Caco-2 (cell line): ENCODE data around the gene RHBDD1. TPM values are rescaled to one million over a fixed set of nuclear protein-coding genes. Genes with fewer than 3 reads are reported as not detected.

Experiments
- BruUV-seq: library from RNA; stranded (reverse); fragments of 400-500 nt; replicated peaks from 2 replicates; lab custom pipeline; 2021; lab: Mats Ljungman, UMichigan
- CTCF ChIA-PET: fragments of 300-600 bp; sonication (Branson Sonifier 250); formaldehyde crosslinking; loops from one replicate; lab custom pipeline; 2022; ENCODE audit warnings: antibody characterized with exemption; lab: Charles Lee
- POLR2A ChIA-PET: fragments of 300-600 bp; sonication (Branson Sonifier 250); formaldehyde crosslinking; loops from one replicate; lab custom pipeline; 2022; ENCODE audit warnings: antibody characterized with exemption; lab: Charles Lee
- DNase-seq, 2 experiments: peaks; one replicate each; pipeline versions ENCODE4 v3.0.0 to v3.0.0-alpha.2; 2020 to 2022
- H3K27me3 ChIP-seq: replicated peaks from 2 replicates; pipeline ENCODE4 v1.6.0; 2011; ENCODE audit warnings: low read length; ENCODE audit not compliant: control insufficient read depth, insufficient read depth
- H3K36me3 ChIP-seq: 2 replicates; pipeline ENCODE4 v1.5.1; 2011; ENCODE audit warnings: low read length; ENCODE audit not compliant: control insufficient read depth, insufficient read depth
- H3K4me1 ChIP-seq: fragments of 250-450 bp; sonication (Bioruptor Pico); 2 replicates; pipeline ENCODE4 v1.5.1; 2020; ENCODE audit warnings: mild to moderate bottlenecking
- H3K4me3 ChIP-seq: 2 replicates; pipeline ENCODE4 v1.5.1; 2011; ENCODE audit warnings: low read depth, mild to moderate bottlenecking, control low read depth, low read length
- H3K9me3 ChIP-seq: fragments of 250-450 bp; sonication (Bioruptor Pico); 2 replicates; pipeline ENCODE4 v1.5.1; 2020; ENCODE audit warnings: mild to moderate bottlenecking, moderate library complexity
- H3K27ac Mint-ChIP-seq: one replicate; pipeline ENCODE4 v1.8.0; 2022; ENCODE audit warnings: mixed read lengths; ENCODE audit not compliant: unreplicated experiment
- H3K27me3 Mint-ChIP-seq: one replicate; pipeline ENCODE4 v1.8.0; 2022; ENCODE audit warnings: mixed read lengths; ENCODE audit not compliant: insufficient read depth, unreplicated experiment
- H3K36me3 Mint-ChIP-seq: one replicate; pipeline ENCODE4 v1.8.0; 2022; ENCODE audit warnings: mild to moderate bottlenecking, mixed read lengths; ENCODE audit not compliant: insufficient read depth, unreplicated experiment
- H3K4me1 Mint-ChIP-seq: one replicate; pipeline ENCODE4 v1.8.0; 2022; ENCODE audit warnings: low read depth, mixed read lengths; ENCODE audit not compliant: unreplicated experiment
- H3K4me3 Mint-ChIP-seq: one replicate; pipeline ENCODE4 v1.8.0; 2022; ENCODE audit warnings: mild to moderate bottlenecking, moderate library complexity, mixed read lengths; ENCODE audit not compliant: unreplicated experiment
- H3K9me3 Mint-ChIP-seq: one replicate; pipeline ENCODE4 v1.8.0; 2022; ENCODE audit warnings: mixed read lengths; ENCODE audit not compliant: unreplicated experiment
- CTCF ChIP-seq, 2 experiments: fragments of 200-600 bp in 1 of 2; IDR thresholded peaks; 1 replicate in 1 of 2; 2 replicates in 1 of 2; pipeline versions ENCODE4 v1.5.1 to v1.8.0; 2011 to 2022; ENCODE audit warnings: antibody characterized with exemption in 1 of 2, control low read depth in 1 of 2, inconsistent platforms in 1 of 2, low read depth in 1 of 2, low read length in 1 of 2, mild to moderate bottlenecking in 1 of 2, moderate library complexity in 1 of 2; ENCODE audit not compliant: insufficient read depth in 1 of 2, severe bottlenecking in 1 of 2, unreplicated experiment in 1 of 2
- intact Hi-C: fragments of 100-400 bp; cut with micrococcal nuclease; formaldehyde crosslinking; loops from one replicate; pipeline ENCODE4 v1.10.0; 2022; ENCODE audit not compliant: unreplicated experiment
- total RNA-seq: library from RNA; stranded (reverse); gene quantifications from 2 replicates; pipeline ENCODE4 v1.2.3, GENCODE V29; 2022

Gene RHBDD1
- total RNA-seq, 1 experiment from 2014 or later = 14.3 TPM

- Mint-ChIP-seq H3K4me3 (no peak overlapping the region), H3K36me3 (no peaks in the 10 kb centered on the region), H3K27ac (no peak overlapping the region), H3K9me3 (no peaks in the 10 kb centered on the region), H3K4me1 (no peaks in the 10 kb centered on the region), H3K27me3 (no peaks in the 10 kb centered on the region)
- intact Hi-C loops = loop anchor here (10.0 kb wide), 1 partner anchor 204 kb away; no protein-coding TSS in a partner anchor
- no peak for TF ChIP-seq CTCF (IDR thresholded peaks at IDR 0.05; ENCODE audit: insufficient read depth in 1 of 2, low read depth in 1 of 2, low read length in 1 of 2, severe bottlenecking in 1 of 2, unreplicated experiment in 1 of 2)
- BruUV-seq = no TSS peak
- H3K36me3 ChIP-seq = no peaks in the 10 kb centered on the region
- DNase-seq = no peak
- ChIA-PET CTCF (no interaction called here), POLR2A (no interaction called here)
- no peaks in the 10 kb centered on the region for H3K4me1 ChIP-seq
- no peak overlapping the region for H3K4me3 ChIP-seq
- H3K27me3 ChIP-seq = no peaks in the 10 kb centered on the region
- no peaks in the 10 kb centered on the region for H3K9me3 ChIP-seq
These were observed 194.9 kb downstream of the RHBDD1 start for GRCh38 chr2:227030789-227031188.

- intact Hi-C loops = loop anchor here (10.0 kb wide), 1 partner anchor 203 kb away; no protein-coding TSS in a partner anchor
- Mint-ChIP-seq H3K4me1 (no peaks in the 10 kb centered on the region), H3K27me3 (no peaks in the 10 kb centered on the region), H3K36me3 (no peaks in the 10 kb centered on the region), H3K4me3 (no peak overlapping the region), H3K9me3 (no peaks in the 10 kb centered on the region), H3K27ac (no peak overlapping the region)
- no peaks in the 10 kb centered on the region for H3K9me3 ChIP-seq
- ChIA-PET CTCF (no interaction called here), POLR2A (no interaction called here)
- no TSS peak for BruUV-seq
- no peak for TF ChIP-seq CTCF (IDR thresholded peaks at IDR 0.05; ENCODE audit: insufficient read depth in 1 of 2, low read depth in 1 of 2, low read length in 1 of 2, severe bottlenecking in 1 of 2, unreplicated experiment in 1 of 2)
- H3K4me1 ChIP-seq = no peaks in the 10 kb centered on the region
- H3K36me3 ChIP-seq = no peaks in the 10 kb centered on the region
- no peak for DNase-seq
- no peaks in the 10 kb centered on the region for H3K27me3 ChIP-seq
- H3K4me3 ChIP-seq = no peak overlapping the region
These were observed 195.5 kb downstream of the RHBDD1 start for GRCh38 chr2:227031379-227031778.

- DNase-seq = peak; percentile 51 to 60
- H3K9me3 Mint-ChIP-seq = no peaks in the 10 kb centered on the region
- no peaks in the 10 kb centered on the region for H3K27me3 Mint-ChIP-seq
- Histone ChIP-seq H3K36me3 (no peaks in the 10 kb centered on the region), H3K27me3 (no peaks in the 10 kb centered on the region), H3K4me1 (peaks cover 4% of the 10 kb centered on the region; the same call in 1 of the 2 replicates), H3K9me3 (no peaks in the 10 kb centered on the region), H3K4me3 (no peak overlapping the region)
- peak; percentile 54 to 72 for TF ChIP-seq CTCF (IDR thresholded peaks at IDR 0.05; ENCODE audit: insufficient read depth in 1 of 2, low read depth in 1 of 2, low read length in 1 of 2, severe bottlenecking in 1 of 2, unreplicated experiment in 1 of 2)
- no TSS peak for BruUV-seq
- ChIA-PET POLR2A (no interaction called here), CTCF (interaction anchor here (0.7 kb wide), 2 partner anchors 14 to 421 kb away, joined by 3 to 4 read pairs; no protein-coding TSS in a partner anchor)
- H3K27ac Mint-ChIP-seq = no peak overlapping the region
- intact Hi-C loops = loop anchor here (1.0 to 10.0 kb wide), 2 partner anchors 74 to 201 kb away; no protein-coding TSS in a partner anchor
- no peaks in the 10 kb centered on the region for H3K4me1 Mint-ChIP-seq
- no peak overlapping the region for H3K4me3 Mint-ChIP-seq
- no peaks in the 10 kb centered on the region for H3K36me3 Mint-ChIP-seq
These were observed 197.8 kb downstream of the RHBDD1 start for GRCh38 chr2:227033471-227034148.
